SK-N-MC (cell line): ENCODE results near the gene SIMC1.

Source experiments
- EZH2 ChIP-seq: fragments of 200-600 bp; sonication (generic); IDR thresholded peaks from one replicate; pipeline ENCODE4 v1.6.1; 2017; ENCODE audit warnings: antibody characterized with exemption
- FOXP2 ChIP-seq: optimal IDR thresholded peaks from 2 replicates; pipeline ENCODE3; 2011; ENCODE audit warnings: mild to moderate bottlenecking, moderate library complexity; ENCODE audit not compliant: insufficient read depth; ENCODE audit errors: extremely low read length, control extremely low read depth
- POLR2AphosphoS5 ChIP-seq: IDR thresholded peaks from 2 replicates; pipeline ENCODE4 v1.6.1; 2012; ENCODE audit warnings: mild to moderate bottlenecking, low read depth, low read length, borderline replicate concordance

GRCh38 chr5:176190886-176191755, 47.1 kb upstream of the SIMC1 start:
- TF ChIP-seq EZH2 (no peak), POLR2AphosphoS5 (no peak), FOXP2 (no peak)
